Midbrain (tissue), 1 donor: ENCODE results near the gene LRRC46.

Source experiments
- DNase-seq: peaks from one replicate; lab custom pipeline; 2025; lab: John Stamatoyannopoulos, UW

The LRRC46 gene

GRCh38 chr17:47810200-47810821 lies 21.2 kb upstream of the LRRC46 start:
- no peak for DNase-seq

GRCh38 chr17:47810901-47811635 lies 20.4 kb upstream of the LRRC46 start:
- no peak for DNase-seq

DNA sequence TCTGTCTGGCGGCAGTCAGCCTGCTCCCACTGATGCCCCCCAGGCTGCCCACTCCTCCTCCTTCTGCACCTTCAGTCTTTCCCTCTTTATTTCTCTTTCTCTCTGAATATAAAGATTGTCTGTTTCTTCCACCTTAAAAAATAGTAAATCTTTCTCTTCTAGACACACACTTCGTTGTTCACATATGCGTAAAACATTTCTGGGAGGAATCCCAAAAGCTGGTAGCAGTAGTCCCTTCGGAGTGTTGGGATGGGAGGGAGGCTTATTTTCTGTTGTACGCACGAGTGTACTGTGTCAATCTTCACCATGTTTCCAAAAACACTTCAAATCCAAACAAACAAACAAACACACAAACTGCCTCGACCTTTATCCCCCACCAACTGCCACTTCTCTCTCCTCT lies 19.8 kb upstream of the LRRC46 start:
- DNase-seq, result no peak

DNA sequence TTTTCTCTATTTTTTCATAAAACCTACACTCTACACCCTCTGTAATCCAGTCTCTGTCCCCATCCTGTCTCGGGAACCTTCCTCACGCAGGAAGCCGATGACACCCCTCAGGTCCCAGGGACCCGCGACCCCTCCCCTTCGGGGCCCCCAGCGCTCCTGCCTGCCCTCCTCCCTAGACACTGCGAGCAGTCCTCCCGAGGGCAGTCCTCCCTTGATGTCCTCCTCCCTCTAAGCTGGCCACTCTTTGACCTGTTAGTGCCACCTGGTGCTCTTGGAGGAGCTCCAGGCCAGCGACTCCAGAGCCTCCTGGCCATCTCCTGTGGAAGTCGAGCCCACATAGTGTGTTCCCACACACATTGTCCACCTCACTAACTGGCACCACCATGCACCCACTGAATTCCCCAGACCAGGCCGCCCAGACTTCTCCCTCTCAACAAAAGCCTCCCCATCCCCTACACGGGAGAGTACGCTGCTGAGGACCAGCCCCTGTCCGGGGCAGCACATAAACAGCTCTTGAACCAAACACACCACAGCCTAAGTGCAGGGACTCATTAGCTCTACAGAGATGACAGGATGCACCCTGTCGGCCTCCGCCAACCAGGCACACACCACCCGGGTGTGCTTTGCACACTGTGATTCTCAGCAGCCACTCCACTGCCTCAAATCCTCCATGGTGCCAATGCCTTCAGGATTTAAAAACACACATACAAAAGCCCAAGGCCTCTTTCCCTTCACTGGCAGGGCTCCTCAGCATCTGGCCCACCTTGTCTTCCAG lies 19.1 kb upstream of the LRRC46 start:
- DNase-seq, result no peak

GRCh38 chr17:47813077-47813476 lies 18.4 kb upstream of the LRRC46 start:
- no peak for DNase-seq

- no peak for DNase-seq
These were observed 17.9 kb upstream of the LRRC46 start for GRCh38 chr17:47813512-47814031.

DNA sequence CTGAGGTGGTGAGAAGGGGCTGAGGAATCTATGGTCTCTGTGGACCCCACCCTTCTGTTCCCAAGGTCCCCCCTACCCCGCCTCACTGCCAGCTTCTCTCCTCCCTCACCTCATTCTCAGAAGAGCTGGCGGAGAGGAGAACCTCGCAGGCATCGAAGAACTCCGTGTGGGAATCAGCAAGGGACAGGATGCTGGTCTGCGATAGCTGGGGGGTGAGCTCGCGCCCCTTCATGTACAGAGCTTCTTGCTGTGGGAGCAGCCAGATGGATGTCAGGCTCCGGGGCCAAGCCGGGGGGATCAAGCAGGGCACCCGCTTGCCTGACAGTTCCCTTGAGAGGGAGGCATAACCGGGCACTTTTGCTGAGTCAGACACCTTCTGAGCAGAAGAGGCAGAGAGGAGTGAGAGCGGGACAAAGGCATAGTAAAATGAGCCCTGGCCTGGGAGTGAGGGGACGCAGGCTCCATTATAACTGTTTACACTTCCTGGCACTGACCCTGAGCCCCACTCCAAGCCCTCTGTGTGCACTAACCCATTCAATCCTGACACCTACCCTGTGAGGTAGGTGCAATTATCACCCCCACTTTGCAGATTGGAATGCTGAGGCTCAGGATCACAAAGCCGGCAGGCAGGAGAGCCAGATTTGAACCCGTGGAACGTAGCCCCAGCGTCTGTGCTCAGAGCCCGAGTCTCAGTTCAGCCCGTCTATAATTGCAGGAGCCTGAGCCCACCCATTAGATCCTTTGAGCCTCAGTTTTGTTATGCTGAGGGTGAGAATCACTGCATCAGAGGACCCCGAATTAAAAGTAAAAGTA lies 16.2 kb upstream of the LRRC46 start:
- no peak for DNase-seq

DNA sequence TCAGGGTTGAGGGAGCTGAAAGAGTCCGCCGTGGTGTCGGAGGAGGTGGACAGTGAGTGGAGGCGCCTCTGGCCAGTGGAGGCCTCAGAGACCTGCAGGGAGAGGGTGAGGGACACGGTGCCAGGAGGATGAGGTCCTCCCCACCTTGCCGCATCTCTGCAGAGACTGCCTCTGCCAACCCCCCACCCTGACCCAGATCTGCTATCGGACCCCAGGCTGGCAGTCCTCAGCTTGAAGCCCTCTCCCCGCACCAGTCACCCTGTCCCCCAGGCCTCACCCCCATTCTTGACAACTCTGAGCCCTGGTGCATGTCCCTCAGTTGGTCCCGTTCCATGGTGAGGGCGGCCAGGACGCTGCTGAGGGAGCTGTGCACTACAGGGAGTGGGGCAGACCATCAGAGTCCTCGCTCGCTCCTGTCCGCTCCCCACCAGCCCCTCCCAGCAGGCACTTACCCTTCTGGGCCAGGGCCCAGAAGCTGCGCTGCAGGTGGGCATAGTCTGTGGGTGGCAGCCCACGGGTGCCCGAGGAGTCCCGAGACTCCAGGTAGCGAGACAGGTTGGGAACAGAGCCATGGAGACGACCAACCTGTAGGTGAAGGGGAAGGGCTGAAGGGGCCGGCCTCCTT lies 15.2 kb upstream of the LRRC46 start:
- DNase-seq, result no peak

DNA sequence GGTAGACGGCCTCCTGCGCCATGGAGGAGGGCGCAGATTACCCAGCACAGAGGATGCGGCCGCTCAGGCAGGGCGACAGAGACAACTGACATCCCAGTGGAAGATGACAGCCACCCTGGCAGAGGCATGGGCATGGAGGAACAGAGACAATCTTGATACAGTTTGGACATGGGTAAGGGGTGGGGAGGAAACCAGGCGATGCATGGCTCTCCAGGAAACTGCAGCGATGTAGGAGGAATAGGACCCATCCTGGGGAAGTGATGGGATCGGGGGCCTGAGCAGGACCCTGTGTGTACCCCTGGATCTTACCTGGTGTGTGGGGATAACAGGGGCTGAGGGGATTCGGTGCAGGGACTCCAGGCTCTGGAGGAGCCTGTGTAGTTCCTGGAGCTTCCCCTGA lies 14.5 kb upstream of the LRRC46 start:
- DNase-seq, result no peak

- no peak for DNase-seq
These were observed 13.3 kb upstream of the LRRC46 start for GRCh38 chr17:47818002-47818695.

DNA sequence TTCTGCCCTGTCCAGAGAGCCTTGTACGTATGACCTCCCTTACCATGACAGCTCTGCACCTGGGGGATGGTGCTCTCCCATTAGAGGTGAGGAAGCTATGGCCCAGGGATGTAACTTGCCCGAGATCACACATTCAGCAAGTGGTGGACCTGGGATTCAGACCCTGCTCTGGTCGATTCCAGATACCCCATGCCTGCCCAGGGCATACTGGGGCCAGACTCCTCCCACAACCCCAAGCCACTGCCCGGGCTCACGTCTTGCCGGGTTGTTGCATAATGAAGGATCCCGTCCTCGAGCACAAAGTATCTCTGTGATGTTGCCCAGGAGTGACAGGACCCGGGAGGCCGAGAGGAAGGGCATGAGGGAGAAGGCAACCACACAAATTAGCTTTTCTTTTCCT lies 12.0 kb upstream of the LRRC46 start:
- no peak for DNase-seq

- DNase-seq, result no peak
These were observed 11.3 kb upstream of the LRRC46 start for GRCh38 chr17:47820033-47820789.

DNA sequence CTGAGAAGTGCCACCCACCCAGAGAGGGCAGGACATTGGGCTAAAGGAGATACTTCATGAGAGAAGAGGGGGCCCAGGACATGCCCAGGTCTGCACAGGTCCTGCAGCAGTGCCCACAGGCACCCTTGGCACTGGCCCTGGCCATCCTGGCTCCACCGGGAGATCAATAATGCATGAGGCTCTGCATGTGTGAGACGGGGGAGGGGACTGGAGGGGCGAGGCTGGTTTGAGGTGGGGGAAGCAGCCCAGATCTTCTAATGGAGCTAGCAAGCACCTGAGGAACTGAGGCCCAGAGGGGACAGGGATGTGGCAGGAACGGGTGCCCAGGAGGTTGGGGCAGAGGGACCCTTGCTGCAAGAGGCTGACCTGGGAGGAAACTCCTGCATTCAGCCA lies 10.4 kb upstream of the LRRC46 start:
- DNase-seq, result no peak

GRCh38 chr17:47821424-47822391 lies 9.8 kb upstream of the LRRC46 start, which contains the start of gene OSBPL7:
TSS of gene OSBPL7 (minus strand) at chr17:47821794. CDS start at chr17:47820278, 1,516 bp downstream.
- DNase-seq, result peak; percentile 83

GRCh38 chr17:47822785-47823184 lies 8.7 kb upstream of the LRRC46 start:
- no peak for DNase-seq

DNA sequence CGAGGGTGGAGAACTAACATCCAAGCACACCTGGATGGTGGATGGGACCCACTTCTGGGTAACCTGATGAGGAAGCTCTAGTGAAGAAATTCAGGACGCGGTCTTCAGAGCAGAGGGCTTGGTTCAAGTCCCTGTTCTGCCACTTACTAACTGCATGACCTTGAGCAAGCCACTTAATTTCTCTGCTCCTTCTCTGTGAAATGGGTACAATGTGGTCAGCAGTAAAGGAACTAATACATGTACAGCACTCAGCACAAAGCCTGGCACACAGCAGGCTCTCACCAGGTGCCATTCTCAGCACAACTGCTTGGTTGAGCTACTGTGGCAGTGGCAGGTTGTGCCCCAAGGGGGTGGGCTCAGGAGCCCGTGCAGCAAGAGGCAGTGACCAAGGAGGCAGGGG lies 8.0 kb upstream of the LRRC46 start:
- no peak for DNase-seq

DNA sequence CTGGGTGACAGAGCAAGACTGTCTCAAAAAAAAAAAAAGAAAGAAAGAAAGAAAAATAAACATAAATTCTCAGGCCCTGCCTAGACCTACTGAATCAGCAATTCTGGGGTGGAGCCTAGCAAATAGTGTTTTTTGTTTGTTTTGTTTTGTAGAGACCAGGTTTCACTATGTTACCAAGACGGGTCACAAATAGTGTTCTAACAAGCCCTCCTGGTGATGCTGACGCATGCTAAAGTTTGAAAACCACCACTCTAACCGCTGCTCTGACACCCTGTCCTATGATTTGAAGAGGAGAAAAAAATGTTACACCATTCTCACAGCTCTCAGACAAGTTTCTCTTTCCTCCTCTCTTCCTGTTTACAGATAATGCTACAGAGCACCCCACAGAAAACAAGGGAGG lies 1.6 kb upstream of the LRRC46 start:
- no peak for DNase-seq

- DNase-seq, result no peak
These were observed 971 bp upstream of the LRRC46 start for GRCh38 chr17:47830396-47831002.
